ENCODE measurements around the gene CPLX4. TPM values are rescaled to one million over a fixed set of nuclear protein-coding genes. Genes with fewer than 3 reads are reported as not detected.

The CPLX4 gene
- total RNA-seq, 1 donor from 2014 or later = not detected

DNA sequence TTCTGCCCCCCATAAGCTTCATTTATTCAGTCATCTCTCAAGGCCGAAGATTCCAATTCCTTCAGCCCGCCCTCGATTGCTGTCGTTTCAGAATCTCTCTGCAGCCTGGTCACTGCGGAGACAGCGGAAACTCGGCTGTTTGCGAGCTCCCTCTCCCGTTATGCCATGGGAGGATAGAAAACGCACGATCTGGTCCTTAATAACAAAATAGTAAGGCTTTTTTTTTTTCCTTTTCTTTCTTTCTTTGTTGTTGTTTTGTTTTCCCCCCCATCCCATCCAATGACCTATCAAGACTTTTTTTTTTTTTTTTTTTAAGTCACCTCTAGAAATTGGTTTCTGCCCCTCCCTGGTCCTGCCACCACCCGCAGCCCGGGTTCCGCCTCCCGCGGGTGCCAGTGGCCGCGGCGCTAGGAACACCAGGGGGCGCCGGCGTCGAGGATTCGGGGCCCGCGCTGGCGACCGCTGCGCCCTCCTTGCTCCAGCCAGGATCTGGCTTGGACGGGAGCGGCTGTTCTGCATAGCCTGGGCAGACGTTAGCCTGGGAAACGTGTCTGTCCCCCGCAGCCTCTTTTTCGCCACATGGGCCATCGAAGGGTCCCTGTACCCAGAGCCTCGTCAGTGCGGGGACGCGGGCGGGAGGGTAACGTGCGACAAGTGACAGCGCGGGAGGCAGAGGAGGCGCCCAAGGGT, 10.1 kb downstream of the CPLX4 start:
- no peak for DNase-seq (ENCODE audit: low spot score)

- no peak for DNase-seq (ENCODE audit: low spot score)
Measured at GRCh38 chr18:59306640-59307039, 11.8 kb downstream of the CPLX4 start.

GRCh38 chr18:59305295-59305694, 13.2 kb downstream of the CPLX4 start:
- DNase-seq (ENCODE audit: low spot score) = no peak

DNA sequence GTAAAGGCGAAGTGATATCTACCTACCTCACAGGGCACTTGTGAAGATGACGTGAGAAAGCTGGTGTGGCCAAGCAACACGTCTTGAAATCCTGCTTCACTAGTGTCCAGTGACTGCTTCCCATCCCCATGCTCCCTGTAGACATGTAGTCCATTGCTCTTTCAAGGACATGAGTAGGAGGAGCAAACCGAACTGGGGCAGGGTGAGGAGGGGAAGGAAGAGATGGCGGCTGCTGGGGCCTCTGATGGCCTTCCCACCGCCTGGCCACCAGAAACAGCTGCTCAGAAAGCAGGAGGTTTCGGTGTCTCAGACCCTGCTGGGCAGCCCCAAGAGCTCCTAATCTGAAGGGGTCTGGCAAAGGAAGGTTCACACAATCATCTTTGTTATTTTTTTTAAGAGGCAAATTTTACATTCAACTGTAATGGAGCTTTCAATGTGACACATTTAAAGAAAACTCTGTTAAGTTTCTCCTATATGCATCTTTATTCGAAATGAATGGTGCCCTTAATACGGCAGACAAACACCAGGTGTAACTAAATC, 14.7 kb downstream of the CPLX4 start:
- DNase-seq (ENCODE audit: low spot score) = no peak

DNA sequence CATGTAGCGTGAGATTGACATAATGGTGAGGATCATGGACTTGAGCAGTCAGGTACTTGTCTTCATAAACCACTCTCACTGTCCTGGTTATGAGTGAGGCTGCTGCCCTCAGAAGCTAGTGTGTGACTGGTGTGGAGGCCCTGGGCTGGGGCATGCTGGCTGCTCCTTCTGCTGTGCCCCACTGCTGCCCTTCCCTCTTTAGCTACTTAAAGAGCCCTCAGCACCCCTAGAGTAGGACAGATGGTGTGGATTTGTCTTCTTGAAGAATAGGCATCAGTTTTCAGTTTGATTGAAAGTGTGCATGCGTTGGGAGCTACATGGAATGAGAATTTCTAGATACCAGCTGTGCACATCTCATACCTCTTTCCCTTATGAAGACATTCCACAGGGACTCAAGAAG, 15.4 kb downstream of the CPLX4 start:
- DNase-seq (ENCODE audit: low spot score) = no peak

DNA sequence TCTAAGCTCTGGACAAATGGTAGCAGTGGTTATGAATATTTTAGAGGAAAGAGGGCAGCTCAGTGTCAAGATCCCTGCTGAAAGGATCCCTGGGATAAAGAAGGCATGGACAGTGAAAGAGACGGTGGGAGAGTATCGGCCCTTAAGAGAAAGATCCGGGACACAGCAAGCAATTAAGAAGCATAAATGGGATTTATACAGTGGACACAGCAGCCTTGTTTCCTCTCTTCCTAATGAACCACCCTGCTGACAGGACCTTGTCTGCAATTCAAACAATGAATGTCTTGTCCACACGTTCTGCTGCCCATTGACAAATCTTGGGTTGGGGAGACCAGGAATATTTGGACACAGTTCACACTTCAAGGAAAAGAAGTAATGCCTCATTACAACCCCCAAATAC, 16.5 kb downstream of the CPLX4 start:
- DNase-seq (ENCODE audit: low spot score) = no peak

- no peak for DNase-seq (ENCODE audit: low spot score)
Measured at GRCh38 chr18:59300676-59301285, 17.7 kb downstream of the CPLX4 start.

DNA sequence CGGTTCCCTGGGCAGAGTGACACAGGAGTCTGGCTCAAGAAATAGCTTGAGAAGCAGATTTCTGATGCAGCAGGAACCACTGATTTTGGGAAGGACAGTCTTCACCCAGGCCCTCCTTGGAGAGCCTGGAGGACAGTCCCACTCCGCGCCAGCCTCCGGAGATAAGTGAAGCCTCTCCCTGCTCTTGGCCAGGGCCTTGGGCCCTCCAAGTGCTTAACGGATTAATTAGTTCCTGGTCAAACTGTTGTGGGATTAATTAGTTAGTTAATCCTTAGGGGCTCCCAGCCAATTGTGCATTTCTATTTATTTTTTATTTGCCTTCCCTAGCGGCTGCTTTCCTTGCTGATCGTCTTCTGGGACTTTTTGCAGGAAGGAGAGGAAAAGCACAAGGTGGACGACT, 19.6 kb downstream of the CPLX4 start:
- no peak for DNase-seq (ENCODE audit: low spot score)

DNA sequence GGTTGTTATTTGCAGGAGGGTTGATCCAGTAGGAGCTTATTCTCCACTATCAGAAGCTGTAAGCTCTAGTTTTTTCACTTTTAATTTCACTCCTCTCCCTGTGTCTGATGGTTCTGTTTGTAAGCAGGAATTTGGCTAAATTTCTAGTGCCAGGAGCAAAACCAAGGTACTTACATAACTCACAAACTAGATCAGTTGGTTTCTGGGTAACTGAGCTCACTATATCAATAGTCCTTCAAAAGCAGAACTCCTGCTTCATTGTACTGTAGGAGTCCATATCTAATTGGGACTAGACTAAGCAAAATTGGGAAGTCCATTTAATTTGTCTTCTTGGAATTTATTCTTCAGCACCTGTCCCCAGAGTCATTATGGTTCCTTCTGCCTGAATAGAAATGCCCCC, 25.1 kb downstream of the CPLX4 start:
- no peak for DNase-seq (ENCODE audit: low spot score)

GRCh38 chr18:59286341-59286740, 32.1 kb downstream of the CPLX4 start:
- no peak for DNase-seq (ENCODE audit: low spot score)

DNA sequence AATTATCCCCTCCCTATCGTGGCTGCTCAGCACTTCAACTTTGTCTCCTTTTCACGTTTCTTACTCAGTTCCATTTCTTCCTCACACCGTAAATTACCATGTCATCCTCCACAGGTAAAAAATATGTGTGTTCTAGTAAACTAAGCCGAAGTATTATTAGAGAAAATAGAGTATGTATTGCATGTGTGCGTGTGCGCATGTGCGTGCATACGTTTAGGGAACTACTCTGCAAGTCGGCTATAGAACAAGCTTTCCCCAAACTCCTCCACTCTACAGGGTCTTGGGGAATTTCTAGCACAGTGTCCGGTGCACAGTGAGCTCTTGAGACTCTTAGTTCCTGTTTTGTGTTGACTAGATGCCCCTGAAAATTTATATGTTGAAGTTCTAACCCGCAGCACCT, 36.1 kb downstream of the CPLX4 start:
- DNase-seq (ENCODE audit: low spot score) = no peak

GRCh38 chr18:59279722-59280121, 38.7 kb downstream of the CPLX4 start:
- no peak for DNase-seq (ENCODE audit: low spot score)

DNA sequence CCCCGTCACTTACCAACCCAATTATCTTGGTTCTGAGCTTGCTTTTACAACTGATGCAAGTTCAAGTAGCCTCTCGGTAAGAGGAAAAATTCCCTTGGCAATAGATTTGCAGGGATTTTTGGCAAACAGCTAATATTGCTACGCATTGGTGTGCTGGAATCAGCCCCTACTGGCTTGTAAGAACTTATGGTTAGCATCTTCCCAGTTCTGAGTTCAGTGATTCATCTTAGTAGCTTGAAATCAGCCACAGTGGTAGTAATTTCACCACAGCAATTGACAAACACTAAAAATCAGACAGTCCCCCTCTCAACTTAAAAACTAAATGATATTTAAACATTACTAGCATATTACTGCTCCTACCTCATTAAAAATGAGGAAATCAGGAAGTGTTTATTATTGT, 39.3 kb downstream of the CPLX4 start:
- no peak for DNase-seq (ENCODE audit: low spot score)

GRCh38 chr18:59278793-59279192, 39.7 kb downstream of the CPLX4 start:
- DNase-seq (ENCODE audit: low spot score) = no peak

GRCh38 chr18:59276047-59276446, 42.4 kb downstream of the CPLX4 start:
- no peak for DNase-seq (ENCODE audit: low spot score)

DNA sequence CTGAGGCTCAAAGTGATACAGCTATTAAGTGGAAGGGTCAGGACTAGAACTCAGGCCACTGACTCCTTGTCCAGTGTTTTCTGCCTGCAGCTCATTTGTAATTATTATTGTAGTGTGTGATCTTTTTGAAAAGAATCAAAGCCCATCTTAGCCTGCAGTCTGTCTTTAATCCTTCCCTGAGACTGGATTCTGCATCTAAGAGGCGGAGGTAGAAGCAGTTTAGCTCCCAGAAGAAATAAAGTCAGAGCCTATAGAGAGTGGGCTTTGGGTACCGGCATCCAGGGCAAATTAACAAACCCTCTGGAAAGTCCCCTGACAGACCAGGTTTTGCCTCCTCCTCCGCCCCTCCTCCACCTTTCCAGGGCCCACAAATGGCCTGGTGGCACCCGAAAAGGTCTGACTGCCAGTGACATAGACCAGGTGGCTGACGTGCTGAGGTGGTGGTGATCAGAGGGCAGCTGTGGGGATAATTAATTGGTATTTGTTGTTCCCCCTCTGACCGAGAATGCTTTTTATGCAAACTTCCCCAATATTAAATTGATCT, 43.0 kb downstream of the CPLX4 start:
- no peak for DNase-seq (ENCODE audit: low spot score)

DNA sequence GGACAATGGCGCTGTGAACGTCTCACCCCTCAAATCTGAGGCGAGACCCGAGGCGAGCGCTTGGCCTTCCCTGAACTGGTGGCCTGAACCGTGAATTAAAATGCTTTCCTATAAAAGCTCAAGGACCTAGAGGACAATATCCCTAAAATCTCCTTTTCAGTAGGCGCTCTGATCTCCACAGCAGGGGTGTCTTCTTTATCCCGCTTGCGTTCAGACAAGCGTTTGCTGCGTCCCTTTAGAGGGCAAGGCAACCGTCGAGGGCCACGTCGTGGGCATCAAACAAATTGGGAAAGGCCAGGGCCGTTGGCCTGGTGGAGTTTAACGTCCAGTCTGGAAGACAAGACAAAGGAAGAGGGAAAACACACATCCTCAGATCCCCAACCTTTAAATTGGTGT, 43.9 kb downstream of the CPLX4 start:
- no peak for DNase-seq (ENCODE audit: low spot score)

- no peak for DNase-seq (ENCODE audit: low spot score)
Measured at GRCh38 chr18:59273759-59274532, 44.5 kb downstream of the CPLX4 start.

GRCh38 chr18:59272891-59273758, 45.3 kb downstream of the CPLX4 start, which contains the start of gene RAX:
RAX (minus strand) TSS chr18:59273454; CDS start chr18:59273206, 248 bp downstream.
- DNase-seq (ENCODE audit: low spot score) = no peak

- DNase-seq (ENCODE audit: low spot score) = no peak
Measured at GRCh38 chr18:59272221-59272888, 46.1 kb downstream of the CPLX4 start.

Data from mesenteric fat pad (tissue), 1 donor.